Measurements from ENCODE around the gene PRXL2C. TPM values are rescaled to one million over a fixed set of nuclear protein-coding genes. Genes with fewer than 3 reads are reported as not detected.

PRXL2C gene
- total RNA-seq, 4 donors from 2014 or later = 16.7 to 25.6 (median 22.5) TPM

- no peaks in the 10 kb centered on the region for H3K27me3 ChIP-seq
- H3K4me1 ChIP-seq = peaks cover 0 to 5% of the 10 kb centered on the region in 2 donors
- peak overlapping the region in 2 of 3 donors; percentile 25 to 34 for H3K4me3 ChIP-seq (replicated peaks in 1 of 3)
- no peak for TF ChIP-seq CTCF (IDR thresholded peaks at IDR 0.05)
- TF ChIP-seq POLR2A (IDR thresholded peaks at IDR 0.05) = no peak
- H3K27ac ChIP-seq = peak overlapping the region in 2 of 3 donors; percentile 4 to 58
- no peak for DNase-seq
- no peaks in the 10 kb centered on the region for H3K9me3 ChIP-seq
- WGBS, 2 donors = 53% methylated on average over 11 of the region's 11 CpGs
- intact Hi-C loops (cut with DNase I) = loop anchor here (10.0 kb wide), 1 partner anchor 175 kb away; no protein-coding TSS in a partner anchor
- no peaks in the 10 kb centered on the region for H3K36me3 ChIP-seq
These were observed 35.0 kb downstream of the PRXL2C start for GRCh38 chr9:96620181-96620514.

GRCh38 chr9:96619491-96620180 is 35.5 kb downstream of the PRXL2C start, which contains the start of gene CDC14B:
Gene CDC14B, minus strand, starts transcription at chr9:96619843. Its CDS starts 465 bp downstream, at chr9:96619378.
- peak within 1 kb of the TSS; percentile 61 to 83 (median 75) for H3K27ac ChIP-seq
- peaks cover 0 to 5% of the 10 kb centered on the region in 2 donors for H3K4me1 ChIP-seq
- no peaks in the 10 kb centered on the region for H3K27me3 ChIP-seq
- DNase-seq = peak; percentile 98 to 99
- TF ChIP-seq POLR2A (IDR thresholded peaks at IDR 0.05) (peak in 1 of 2 donors; percentile 72), CTCF (IDR thresholded peaks at IDR 0.05) (peak in 3 of 6 experiments; percentile 37 to 45 (median 44))
- H3K36me3 ChIP-seq = no peaks in the 10 kb centered on the region
- peak within 1 kb of the TSS; percentile 11 to 91 (median 67) for H3K4me3 ChIP-seq (replicated peaks in 1 of 3)
- 0 to 1% methylated on average over 2 to 18 of the region's 66 CpGs for WGBS, 2 donors
- no peaks in the 10 kb centered on the region for H3K9me3 ChIP-seq
- intact Hi-C loops (cut with DNase I) = loop anchor here (10.0 kb wide), 1 partner anchor 175 kb away; no protein-coding TSS in a partner anchor

GRCh38 chr9:96619124-96619465 is 36.0 kb downstream of the PRXL2C start:
- TF ChIP-seq CTCF (IDR thresholded peaks at IDR 0.05) = no peak
- no peak for TF ChIP-seq POLR2A (IDR thresholded peaks at IDR 0.05)
- no peaks in the 10 kb centered on the region for H3K27me3 ChIP-seq
- intact Hi-C loops (cut with DNase I) = no loop called here
- 0% methylated on average over 29 of the region's 54 CpGs; no CpG with 5 or more reads in 1 of the 2 donors for WGBS, 2 donors
- H3K27ac ChIP-seq = peak overlapping the region; percentile 61 to 83 (median 75)
- H3K9me3 ChIP-seq = no peaks in the 10 kb centered on the region
- H3K4me1 ChIP-seq = peaks cover 0 to 5% of the 10 kb centered on the region in 2 donors
- H3K36me3 ChIP-seq = no peaks in the 10 kb centered on the region
- peak overlapping the region; percentile 11 to 91 (median 67) for H3K4me3 ChIP-seq (replicated peaks in 1 of 3)
- DNase-seq = peak in 1 of 2 donors; percentile 21

GRCh38 chr9:96618209-96619123 is 36.7 kb downstream of the PRXL2C start:
- TF ChIP-seq POLR2A (IDR thresholded peaks at IDR 0.05) = no peak
- TF ChIP-seq CTCF (IDR thresholded peaks at IDR 0.05) = no peak
- Histone ChIP-seq H3K36me3 (no peaks in the 10 kb centered on the region), H3K4me1 (peaks cover 0 to 5% of the 10 kb centered on the region in 2 donors), H3K9me3 (no peaks in the 10 kb centered on the region), H3K4me3 (replicated peaks in 1 of 3) (peak overlapping the region; percentile 11 to 91 (median 67)), H3K27me3 (no peaks in the 10 kb centered on the region), H3K27ac (peak overlapping the region; percentile 61 to 83 (median 75))
- intact Hi-C loops (cut with DNase I) = no loop called here
- 7 to 38% methylated on average over 10 to 46 of the region's 69 CpGs for WGBS, 2 donors
- DNase-seq = peak; percentile 55 to 61
